CD4-positive, alpha-beta T cell treated with Interleukin-1 beta for 1 hour (primary cell): ENCODE measurements around the gene TMEM179.

Source experiments
- DNase-seq, 2 donors: peaks; one replicate each; pipeline ENCODE4 v3.0.0-alpha.2; 2020 to 2022

The TMEM179 gene

DNA sequence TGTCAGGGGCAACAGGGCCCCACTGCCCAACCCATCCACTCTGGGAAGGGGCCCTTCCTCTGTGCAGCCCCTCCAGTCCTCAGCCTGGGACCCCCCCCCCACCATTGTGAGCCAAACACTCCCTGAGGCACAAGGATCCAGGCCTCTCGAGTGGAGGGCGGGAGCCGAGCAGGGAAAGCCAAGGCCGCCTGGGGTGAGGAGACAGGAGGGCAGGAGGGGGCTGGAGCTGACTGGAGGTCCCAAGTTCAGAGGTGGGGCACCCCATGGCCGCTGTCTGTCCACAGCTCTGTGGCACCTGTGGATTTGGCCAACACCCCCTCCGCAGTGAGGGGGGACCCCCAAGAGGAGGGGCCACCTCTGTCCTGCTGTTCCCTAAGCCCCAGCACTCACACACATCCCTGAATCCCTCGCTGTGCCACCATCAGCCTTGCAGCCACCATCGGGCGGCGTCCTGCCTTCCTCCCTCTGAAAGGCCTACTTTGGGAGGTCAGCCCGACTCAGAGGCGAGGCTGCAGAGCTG, 50.4 kb downstream of the TMEM179 start:
- no peak for DNase-seq

DNA sequence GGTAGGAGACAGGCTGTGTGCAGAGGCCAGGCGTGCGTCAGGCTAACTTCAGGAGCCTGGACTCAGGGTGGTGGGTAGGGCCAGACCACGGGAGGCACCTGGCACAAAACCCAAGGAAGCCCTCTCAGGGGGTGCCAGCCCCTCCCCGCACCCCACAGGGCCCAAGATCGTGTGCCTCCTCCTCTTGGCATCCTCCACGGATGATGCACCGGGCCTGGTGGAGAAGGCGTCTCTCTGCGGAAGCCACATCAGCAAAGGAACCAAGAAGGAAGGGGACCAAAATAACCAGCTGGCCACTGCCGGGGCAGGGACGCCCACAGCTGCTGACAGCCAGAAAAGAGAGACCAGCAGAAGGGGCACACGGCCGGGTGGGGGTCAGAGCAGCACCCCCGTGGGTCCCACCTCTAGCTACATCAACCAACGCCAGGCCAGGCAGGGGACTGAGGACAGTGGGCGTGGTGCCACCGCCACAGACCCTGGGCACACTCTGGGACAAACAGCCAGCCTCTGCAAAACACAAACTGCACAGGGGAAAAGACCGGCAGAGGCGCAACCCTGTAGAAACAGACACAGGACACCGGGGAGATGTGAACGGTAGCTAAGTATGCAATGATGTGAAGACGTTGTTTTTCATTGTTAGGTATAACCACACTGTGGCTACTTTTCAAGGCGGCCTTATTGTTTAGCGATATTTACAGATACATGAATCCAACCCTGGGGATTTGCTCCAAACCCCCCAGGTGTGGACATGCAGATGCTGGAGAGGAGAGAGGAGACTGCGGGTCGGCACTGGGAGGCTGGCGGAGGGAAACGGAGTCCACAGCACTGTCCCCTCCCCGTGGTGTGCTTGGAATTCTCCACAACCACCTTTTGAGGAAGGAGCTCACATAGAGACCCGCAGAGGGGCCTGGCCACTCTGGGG, 51.1 kb downstream of the TMEM179 start:
- no peak for DNase-seq

DNA sequence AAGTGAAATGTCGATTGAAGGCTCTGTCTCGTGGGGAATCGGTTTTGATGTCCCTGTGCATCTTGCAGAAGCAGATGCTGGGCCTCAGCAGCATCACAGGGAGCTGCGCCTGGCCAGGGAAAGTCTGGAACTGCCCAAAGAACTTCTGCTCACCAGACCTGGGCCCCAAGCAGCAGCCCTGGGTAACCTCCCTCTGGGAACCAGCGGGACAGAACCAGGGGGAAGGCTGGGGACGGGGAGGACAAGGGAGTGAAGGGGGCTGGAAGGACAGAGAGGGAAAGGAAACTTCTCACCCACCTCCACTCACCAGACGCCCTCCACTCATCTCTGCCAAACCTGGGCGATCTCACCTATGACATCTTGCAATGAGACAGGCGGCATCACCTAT, 51.8 kb downstream of the TMEM179 start:
- no peak for DNase-seq

- no peak for DNase-seq
Observed at GRCh38 chr14:104551851-104552737, 52.5 kb downstream of the TMEM179 start.

- DNase-seq: no peak
Observed at GRCh38 chr14:104550861-104551728, 53.5 kb downstream of the TMEM179 start.

- DNase-seq: no peak
Observed at GRCh38 chr14:104550340-104550860, 54.2 kb downstream of the TMEM179 start.

DNA sequence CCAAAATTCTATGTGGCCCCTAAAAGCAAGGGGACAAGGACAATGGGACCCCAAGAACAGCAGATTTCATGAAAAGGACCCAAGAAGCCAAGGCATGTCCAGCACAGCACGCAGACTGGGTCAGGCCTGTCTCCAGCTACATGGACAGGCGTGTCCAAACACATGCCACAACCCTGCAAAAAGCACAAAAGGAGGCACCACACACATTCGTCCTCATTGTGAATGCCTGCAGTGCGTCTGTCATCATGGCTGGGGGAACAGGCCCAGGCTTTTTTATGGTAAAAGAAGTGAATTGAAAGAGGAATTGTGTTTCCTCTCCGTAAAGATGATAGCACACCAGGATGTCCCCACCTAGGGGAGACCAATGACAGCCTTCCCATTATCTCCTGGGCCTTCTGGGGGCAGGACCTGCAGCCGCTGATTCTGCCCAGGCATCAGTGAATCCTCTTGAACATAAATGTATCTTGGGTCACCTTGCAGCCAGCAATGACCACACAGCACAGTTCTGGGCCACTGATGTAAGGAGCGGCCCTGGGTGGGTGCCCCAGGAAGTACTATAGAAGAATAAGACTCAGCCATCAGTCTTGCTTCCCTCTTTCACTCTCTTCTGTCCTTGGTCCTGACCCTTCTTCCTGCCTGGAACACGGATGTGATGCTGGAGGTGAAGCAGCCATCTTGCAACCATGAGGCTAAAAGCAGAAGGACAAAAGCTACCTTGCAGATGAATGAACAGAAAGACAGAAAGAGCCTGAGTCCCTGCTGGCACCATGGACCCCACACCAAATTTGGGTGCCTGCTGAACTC, 54.8 kb downstream of the TMEM179 start:
- no peak for DNase-seq

DNA sequence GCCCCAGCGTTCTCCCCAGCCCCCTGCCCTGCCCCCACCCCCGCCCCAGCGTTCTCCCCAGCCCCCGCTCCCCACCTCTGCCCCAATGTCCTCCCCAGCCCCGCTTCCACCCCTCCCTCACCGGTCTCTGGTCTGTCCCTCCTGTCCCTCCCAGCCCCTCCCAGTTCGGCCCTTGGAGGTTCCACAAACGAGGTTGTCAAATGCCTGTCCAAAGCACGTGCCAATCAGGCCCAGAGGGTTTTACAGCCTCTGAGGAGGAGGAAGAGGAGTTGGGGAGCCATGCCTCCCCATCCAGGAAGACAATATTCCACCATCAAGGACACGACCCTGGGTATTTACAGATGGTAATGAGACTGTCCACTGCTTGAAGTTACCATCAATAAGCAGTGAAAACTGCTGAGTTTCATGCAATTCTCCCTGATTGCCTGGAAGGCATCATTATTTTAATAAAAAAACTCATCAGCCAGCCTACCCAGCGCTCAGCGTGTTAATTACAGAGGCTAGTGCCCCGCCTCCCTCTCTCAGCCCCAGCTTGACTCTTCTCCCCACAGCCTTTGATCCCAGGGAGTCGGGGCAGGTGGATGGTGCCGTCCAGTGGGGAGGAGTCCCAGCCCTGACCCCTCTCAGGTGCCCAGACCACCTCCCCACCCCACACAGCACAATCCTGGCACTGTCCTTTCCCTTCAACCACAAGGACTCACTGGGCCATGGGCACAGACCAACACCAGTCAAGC, 55.6 kb downstream of the TMEM179 start:
- DNase-seq: no peak

DNA sequence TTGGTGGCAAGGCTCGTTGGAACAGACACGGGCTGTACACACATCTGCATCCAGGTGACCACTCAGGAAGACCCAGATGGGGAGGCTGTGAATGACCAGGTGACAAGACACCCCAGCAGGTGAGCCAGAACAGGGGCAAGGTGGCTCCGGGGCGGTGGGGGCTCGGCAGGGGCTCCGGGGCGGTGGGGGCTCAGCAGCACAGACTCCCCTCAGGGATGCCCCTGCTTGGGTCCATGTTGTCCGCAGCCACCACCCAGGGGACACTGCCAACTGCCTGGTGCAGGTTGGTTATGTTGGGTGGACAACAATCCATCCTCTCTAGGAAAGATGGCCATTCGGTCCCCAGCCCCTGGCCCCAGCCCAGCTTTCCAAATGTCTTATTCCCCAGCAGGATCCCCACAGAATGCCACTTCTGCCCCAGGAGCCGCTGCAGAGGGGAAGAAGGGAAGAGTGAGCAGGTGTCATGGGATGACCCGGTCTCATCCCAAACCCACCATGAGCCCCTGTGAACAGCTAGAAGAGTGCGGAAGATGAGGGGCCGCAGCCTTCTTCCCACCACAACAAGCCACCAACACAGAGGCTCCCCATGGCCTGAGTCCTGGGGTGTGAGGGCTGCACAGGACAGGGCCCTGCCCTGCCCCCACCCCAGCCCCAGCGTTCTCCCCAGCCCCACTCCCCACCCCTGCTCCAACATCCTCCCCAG, 56.4 kb downstream of the TMEM179 start:
- no peak for DNase-seq

DNA sequence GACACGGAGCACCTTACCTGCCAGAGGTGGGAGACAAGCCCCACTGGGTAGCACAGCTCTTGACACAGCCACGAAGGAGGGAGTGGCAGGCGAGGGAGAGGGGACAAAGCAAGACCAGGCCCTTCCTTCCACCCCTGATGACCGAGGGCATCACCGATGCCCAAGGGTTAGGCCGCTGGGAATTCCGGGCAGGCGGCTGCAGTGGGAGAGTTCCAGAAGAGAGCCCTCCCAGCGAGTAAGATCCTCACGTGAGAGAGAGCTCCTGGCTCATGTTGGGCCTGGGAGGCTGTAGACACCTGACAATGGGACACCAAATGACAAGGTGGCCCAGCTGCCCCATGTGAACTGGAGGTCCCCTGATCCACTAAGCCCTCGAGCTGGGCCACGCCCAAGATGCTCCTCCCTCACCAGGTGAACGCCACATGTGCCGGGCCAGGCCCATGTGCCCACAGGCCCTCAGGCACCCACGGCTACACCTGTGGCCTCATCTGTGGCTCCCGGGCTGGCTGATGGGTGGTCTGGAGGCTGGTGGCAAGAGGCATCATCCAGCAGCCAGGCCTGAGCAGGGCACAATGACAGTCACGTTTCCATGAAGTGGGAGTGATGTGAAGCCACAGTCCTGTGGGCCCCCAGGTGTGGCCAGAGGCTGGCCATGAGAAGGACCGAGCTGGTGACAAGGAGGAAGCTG, 57.1 kb downstream of the TMEM179 start:
- no peak for DNase-seq

GRCh38 chr14:104546591-104547309, 57.8 kb downstream of the TMEM179 start:
- DNase-seq: no peak

GRCh38 chr14:104545942-104546501, 58.5 kb downstream of the TMEM179 start:
- no peak for DNase-seq

- DNase-seq: no peak
Observed at GRCh38 chr14:104545151-104545941, 59.2 kb downstream of the TMEM179 start.

DNA sequence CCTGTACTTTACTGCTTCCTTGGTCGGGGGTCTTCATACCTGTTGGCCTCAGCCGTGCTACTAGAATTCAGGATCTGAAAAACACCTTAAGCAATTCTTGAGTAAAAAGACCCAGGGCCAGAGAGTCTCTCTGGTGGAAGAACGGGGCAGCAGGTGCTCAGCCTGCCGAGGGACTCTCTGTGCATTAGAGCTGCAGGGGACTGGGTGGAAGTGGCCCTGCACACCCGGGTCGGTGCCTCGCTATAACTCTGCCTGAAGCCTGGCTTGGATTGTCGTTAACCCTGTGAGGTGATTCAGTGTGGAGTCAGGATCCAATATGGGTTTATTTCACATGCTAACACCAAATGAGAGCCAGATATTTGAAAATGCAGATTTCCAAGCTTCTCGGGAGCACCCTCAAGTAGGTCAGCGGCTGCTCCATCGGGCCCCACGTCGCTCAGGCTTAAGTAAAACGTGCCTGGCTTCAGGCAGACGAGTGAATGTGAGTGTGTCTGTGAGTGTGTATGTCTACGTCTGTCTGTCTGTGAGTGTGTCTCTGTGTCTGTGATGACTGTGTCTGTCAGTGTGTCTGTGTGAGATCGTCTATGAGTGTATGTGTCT, 60.1 kb downstream of the TMEM179 start:
- DNase-seq: no peak

DNA sequence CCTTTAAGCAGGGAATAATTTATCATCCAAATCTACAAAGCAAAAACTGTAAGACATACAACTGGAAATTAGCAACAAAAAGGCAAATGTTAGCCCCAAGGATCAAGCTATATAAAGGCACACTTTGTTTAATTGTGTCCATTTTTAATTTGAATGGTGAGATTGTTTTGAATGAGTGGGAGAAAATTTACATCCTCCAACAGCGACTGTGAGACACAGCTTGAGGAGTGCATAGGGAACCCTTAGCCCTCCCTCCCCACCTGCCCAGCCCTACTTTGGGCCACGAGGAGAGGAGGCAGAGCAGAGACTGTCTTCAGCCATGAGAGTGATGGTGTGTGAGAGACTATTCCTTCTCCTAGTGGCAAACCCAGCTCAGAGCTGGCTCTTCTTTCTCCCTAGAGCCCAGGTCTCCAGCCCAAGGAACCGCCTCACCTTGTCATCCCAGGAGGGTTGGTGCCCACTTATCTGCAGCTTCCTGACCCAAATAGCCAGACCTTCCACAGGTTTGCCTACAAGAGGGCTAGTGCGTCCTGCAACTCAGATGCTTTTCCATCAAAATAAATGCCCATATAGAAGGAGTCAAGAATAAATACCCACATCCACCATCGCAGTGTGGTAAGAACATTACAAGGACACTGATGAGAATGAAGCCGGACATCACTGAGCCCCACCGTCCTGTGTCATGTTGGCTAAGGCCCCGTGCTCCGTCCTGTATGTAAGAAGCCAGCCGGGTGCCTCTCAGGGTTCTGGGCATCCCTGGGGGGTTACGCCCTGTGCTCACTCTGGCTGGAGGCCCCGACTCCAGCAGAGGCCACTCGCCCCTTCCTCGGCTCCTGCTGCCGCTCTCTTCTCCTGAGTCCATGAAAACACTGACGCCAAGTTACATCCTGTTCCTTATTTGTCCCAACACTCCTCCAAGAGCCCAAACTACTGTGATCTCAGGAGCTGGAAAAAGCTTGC, 61.4 kb downstream of the TMEM179 start:
- no peak for DNase-seq
